Activated naive CD8-positive, alpha-beta T cell treated with anti-CD3 and anti-CD28 coated beads for 36 hours (primary cell): ENCODE results near the gene RPS6KC1. TPM values are rescaled to one million over a fixed set of nuclear protein-coding genes. Genes with fewer than 3 reads are reported as not detected.
A peak's percentile ranks its signal among the peaks of the same experiment; 100 is the strongest.
"Not testable (repeated sequence)": the region's sequence is repeated elsewhere in the genome, so short reads cannot be mapped to it uniquely, and the experiment has no call there.

Source experiments
- DNase-seq: peaks from one replicate; pipeline ENCODE4 v3.0.0; 2021
- H3K27ac Mint-ChIP-seq: one replicate; pipeline ENCODE4 v1.8.0; 2022; ENCODE audit warnings: mild to moderate bottlenecking, moderate library complexity, mixed read lengths
- H3K27me3 Mint-ChIP-seq: one replicate; pipeline ENCODE4 v1.8.0; 2022; ENCODE audit warnings: mild to moderate bottlenecking, mixed read lengths
- H3K36me3 Mint-ChIP-seq: one replicate; pipeline ENCODE4 v1.8.0; 2021; ENCODE audit warnings: mild to moderate bottlenecking, mixed read lengths
- H3K4me1 Mint-ChIP-seq: one replicate; pipeline ENCODE4 v1.8.0; 2021; ENCODE audit warnings: mixed read lengths
- H3K4me3 Mint-ChIP-seq: one replicate; pipeline ENCODE4 v1.8.0; 2022; ENCODE audit warnings: mild to moderate bottlenecking, moderate library complexity, mixed read lengths
- H3K9me3 Mint-ChIP-seq: one replicate; pipeline ENCODE4 v1.8.0; 2022; ENCODE audit warnings: mixed read lengths
- total RNA-seq, 2 experiments: library from RNA; stranded (reverse); gene quantifications; one replicate each; pipeline ENCODE4 v1.2.3, GENCODE V29; 2021

Gene RPS6KC1, protein sequence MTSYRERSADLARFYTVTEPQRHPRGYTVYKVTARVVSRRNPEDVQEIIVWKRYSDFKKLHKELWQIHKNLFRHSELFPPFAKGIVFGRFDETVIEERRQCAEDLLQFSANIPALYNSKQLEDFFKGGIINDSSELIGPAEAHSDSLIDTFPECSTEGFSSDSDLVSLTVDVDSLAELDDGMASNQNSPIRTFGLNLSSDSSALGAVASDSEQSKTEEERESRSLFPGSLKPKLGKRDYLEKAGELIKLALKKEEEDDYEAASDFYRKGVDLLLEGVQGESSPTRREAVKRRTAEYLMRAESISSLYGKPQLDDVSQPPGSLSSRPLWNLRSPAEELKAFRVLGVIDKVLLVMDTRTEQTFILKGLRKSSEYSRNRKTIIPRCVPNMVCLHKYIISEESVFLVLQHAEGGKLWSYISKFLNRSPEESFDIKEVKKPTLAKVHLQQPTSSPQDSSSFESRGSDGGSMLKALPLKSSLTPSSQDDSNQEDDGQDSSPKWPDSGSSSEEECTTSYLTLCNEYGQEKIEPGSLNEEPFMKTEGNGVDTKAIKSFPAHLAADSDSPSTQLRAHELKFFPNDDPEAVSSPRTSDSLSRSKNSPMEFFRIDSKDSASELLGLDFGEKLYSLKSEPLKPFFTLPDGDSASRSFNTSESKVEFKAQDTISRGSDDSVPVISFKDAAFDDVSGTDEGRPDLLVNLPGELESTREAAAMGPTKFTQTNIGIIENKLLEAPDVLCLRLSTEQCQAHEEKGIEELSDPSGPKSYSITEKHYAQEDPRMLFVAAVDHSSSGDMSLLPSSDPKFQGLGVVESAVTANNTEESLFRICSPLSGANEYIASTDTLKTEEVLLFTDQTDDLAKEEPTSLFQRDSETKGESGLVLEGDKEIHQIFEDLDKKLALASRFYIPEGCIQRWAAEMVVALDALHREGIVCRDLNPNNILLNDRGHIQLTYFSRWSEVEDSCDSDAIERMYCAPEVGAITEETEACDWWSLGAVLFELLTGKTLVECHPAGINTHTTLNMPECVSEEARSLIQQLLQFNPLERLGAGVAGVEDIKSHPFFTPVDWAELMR
- total RNA-seq: 1 to 10 TPM; 5.3 to 6.0 TPM

DNA sequence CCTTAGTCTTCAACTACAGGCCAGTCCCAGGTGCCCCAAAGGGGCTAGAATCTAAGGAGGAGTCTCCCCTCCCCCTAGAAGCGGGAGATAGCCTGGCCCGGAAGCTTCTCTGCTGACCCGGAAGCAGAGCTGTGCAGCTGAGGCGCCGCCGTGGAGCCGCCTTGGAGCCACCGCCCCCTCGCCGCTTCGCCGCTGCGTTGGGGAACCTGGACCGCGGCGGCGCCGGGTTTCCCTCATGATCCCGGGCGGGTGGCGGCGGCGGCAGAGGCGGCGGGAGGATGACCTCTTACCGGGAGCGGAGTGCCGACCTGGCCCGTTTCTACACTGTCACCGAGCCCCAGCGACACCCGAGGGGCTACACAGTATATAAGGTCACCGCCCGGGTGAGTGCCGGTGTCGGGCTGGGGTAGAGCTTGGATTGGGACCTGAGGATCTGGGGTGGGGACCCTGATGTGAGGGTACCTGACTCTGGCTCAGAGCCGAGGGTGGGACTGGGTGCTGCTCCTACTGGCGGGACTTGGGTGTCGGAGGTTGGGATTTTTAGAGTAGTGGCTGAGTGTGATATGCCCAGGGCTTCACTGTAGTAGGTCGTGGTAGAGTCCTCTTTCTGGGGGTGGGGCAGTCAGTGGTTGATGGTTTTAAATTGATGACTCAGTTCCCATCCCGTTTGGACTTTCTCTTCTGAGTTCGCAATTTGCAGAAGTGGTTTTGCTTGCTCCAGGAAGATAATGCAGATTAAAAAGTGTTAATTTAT, at the start of gene RPS6KC1:
RPS6KC1 (plus strand) TSS at position 115 of the 754 bp plus-strand sequence; CDS start at position 279, 164 bp downstream.
- Mint-ChIP-seq H3K4me1 (peaks cover 24% of the 10 kb centered on the region), H3K27ac (peak within 1 kb of the TSS; percentile 94), H3K36me3 (peaks cover 14% of the 10 kb centered on the region), H3K4me3 (peak within 1 kb of the TSS; percentile 97), H3K9me3 (peaks cover 8% of the 10 kb centered on the region), H3K27me3 (peaks cover 19% of the 10 kb centered on the region)
- peak; percentile 86 for DNase-seq

DNA sequence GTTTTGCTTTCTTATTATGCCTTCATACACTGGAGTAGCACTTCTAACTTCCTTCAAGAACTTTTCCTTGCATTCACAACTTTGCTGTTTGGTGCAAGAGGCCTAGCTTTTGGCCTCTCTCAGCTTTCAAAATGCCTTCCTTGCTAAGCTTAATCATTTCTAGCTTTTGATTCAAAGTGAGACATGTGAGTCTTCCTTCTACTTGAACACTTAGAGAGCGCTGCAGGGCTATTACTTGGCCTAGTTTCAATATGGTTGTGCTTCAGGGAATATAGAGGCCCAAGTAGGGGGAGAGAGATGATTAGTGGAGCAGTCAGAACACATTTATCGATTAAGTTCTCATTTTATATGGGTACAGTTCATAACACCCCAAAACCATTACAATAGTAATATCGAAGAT, 47.8 kb upstream of the RPS6KC1 start:
- no peaks in the 10 kb centered on the region for H3K9me3 Mint-ChIP-seq
- DNase-seq: no peak
- no peaks in the 10 kb centered on the region for H3K27me3 Mint-ChIP-seq
- H3K4me1 Mint-ChIP-seq: peaks cover 8% of the 10 kb centered on the region
- peaks cover 7% of the 10 kb centered on the region for H3K36me3 Mint-ChIP-seq
- H3K4me3 Mint-ChIP-seq: no peak overlapping the region
- H3K27ac Mint-ChIP-seq: peak overlapping the region; percentile 39

DNA sequence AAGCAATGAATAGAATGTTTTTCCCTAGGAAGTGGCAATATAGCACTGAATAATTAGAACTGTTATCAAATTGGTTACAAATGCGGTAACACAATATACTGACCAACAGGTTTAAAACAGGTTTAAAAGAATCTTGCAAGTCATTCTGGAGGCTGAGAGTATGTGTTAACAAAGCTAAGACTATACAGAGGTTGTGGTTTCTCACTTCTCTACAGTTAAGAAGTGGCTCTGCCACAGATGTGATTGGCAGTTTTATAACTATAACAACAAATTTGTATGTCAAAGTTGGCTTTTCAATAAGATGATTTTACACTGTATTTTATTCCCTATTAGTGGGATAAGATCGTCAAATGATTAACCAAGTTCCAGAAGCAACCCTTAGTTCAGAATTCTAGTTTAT, 42.5 kb upstream of the RPS6KC1 start:
- H3K36me3 Mint-ChIP-seq: peaks cover 19% of the 10 kb centered on the region
- DNase-seq: no peak
- peaks cover 24% of the 10 kb centered on the region for H3K4me1 Mint-ChIP-seq
- H3K4me3 Mint-ChIP-seq: no peak overlapping the region
- H3K27me3 Mint-ChIP-seq: no peaks in the 10 kb centered on the region
- no peak overlapping the region for H3K27ac Mint-ChIP-seq
- no peaks in the 10 kb centered on the region for H3K9me3 Mint-ChIP-seq

DNA sequence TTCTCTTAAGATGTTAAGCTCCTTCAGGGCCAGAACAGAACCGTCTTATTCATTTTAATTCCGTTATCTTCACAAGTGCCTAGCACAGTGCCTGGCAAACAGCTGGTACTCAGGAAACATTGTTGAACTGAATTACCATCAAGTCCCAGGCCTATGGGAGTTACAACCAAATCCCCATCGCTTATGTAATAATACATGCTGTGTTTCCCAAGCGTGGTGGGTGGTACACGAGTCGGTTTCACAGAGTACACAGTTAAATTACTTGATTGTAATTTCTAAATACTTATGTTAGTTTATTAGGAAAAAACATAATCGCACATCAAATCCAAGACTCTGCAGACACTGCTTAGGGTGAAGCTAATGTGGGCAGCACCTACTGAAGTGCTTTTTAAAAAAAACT, 36.4 kb upstream of the RPS6KC1 start:
- peak overlapping the region; percentile 100 for H3K4me3 Mint-ChIP-seq
- peaks cover 15% of the 10 kb centered on the region for H3K36me3 Mint-ChIP-seq
- H3K4me1 Mint-ChIP-seq: peaks cover 25% of the 10 kb centered on the region
- peak overlapping the region; percentile 99 for H3K27ac Mint-ChIP-seq
- no peak for DNase-seq
- no peaks in the 10 kb centered on the region for H3K9me3 Mint-ChIP-seq
- H3K27me3 Mint-ChIP-seq: no peaks in the 10 kb centered on the region

DNA sequence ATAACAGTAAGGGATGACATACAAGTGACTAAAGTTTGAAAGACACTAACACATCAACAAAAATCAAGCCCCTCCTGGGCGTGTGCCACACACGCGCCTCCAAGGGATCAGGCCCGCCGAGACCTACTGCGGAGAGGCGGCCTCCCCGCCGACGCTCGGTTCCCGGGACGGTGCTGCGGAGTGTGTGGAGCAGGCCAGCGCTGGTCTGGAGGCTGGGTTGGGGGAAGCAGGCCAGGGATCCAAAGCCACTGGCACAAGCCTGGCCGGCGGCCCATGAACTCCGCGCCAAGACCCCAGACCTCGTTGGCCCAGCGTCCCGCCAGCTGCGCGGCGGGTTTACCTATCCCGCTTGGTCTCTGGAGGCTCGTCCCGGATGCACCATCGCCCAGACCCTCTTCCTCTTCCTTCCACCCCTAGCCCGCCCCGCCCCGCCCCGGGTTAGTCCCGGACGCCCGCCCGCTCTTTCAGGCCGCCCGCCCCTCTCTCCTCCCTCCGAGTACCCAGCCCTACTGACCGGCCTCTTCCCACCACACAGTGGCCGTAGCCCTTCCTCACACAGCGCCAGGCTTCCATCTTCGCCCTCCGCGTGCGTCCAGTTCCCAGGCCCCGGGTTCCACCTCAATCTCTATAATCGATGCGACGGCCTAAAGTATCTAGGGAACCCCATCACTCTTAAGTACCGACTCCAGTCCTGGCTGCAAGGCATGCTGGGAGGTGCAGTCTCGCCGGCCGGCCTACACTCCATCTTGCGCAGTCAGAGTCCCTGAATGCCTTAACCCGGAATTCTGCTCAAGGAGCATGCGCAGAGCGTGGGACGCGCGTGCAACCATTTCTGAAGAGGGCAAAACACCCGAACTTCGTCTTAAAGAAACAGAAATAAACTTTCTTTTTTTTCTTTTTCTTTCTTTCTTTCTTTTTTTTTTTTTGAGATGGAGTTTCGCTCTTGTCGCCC, 35.7 kb upstream of the RPS6KC1 start, which contains the start of gene ANGEL2:
ANGEL2 (minus strand) TSS at position 769 of the 952 bp plus-strand sequence; CDS start at position 573, 196 bp downstream.
- Mint-ChIP-seq H3K27me3 (no peaks in the 10 kb centered on the region), H3K4me3 (peak within 1 kb of the TSS; percentile 100), H3K4me1 (peaks cover 25% of the 10 kb centered on the region), H3K9me3 (no peaks in the 10 kb centered on the region), H3K27ac (peak within 1 kb of the TSS; percentile 99), H3K36me3 (peaks cover 15% of the 10 kb centered on the region)
- DNase-seq: peak; percentile 94

DNA sequence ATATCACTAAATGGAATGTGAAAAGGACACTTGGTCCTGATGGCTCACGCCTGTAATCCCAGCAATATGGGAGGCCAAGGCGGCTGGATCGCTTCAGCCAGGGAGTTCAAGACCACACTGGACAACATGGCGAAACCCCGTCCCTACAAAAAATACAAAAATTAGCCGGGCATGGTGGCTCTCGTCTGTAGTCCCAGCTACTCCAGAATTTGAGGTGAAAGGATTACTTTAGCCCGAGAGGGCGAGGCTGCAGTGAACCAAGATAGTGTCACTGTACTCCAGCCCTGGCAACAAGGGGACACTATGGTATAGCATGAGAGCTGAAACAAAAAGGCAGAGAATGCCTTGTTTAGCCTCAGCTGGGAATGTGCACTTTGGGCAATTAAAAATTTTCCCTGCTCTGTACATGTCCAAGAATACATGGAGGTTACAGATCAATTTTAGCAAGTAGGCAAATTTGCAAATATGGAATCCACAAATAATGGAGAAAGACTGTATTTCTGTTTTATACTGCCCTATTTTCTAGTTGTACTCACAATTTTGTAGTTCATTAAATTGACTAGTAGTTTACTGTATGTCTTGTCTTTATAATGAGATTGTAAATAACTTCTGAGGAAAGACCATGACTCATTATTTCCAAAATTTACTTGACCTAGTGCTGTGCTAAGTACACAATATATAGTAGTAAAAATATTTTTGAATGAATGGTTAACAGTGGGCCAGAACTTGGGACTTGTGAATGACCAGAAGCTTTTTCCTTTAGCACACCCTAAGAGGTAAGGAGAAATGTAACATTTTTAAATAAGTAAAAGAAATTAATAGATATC, 33.4 kb upstream of the RPS6KC1 start:
- Mint-ChIP-seq H3K27ac (no peak overlapping the region), H3K27me3 (no peaks in the 10 kb centered on the region), H3K9me3 (no peaks in the 10 kb centered on the region), H3K4me3 (no peak overlapping the region), H3K4me1 (peaks cover 16% of the 10 kb centered on the region), H3K36me3 (peaks cover 2% of the 10 kb centered on the region)
- DNase-seq: no peak

DNA sequence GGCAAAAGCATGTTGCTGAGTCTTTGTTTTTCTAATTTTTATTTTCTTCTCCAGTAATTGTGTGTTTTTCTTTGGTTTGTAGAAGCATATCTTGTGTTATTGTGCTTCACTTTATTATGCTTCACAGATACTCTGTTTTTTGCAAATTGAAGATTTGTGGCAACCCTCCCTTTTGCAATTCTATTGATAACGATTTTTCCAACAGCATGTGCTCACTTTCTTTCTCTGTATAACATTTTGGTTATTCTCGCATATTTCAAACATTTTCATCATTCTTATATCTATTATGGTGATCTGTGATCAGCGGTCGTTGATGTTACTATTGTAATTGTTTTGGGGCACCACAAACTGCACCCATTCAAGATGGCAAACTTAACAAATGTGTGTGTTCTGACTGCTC, 31.6 kb upstream of the RPS6KC1 start:
- Mint-ChIP-seq H3K36me3 (no peaks in the 10 kb centered on the region), H3K4me1 (peaks cover 3% of the 10 kb centered on the region), H3K27me3 (peaks cover 7% of the 10 kb centered on the region), H3K27ac (no peak overlapping the region), H3K4me3 (no peak overlapping the region), H3K9me3 (no peaks in the 10 kb centered on the region)
- DNase-seq: no peak

DNA sequence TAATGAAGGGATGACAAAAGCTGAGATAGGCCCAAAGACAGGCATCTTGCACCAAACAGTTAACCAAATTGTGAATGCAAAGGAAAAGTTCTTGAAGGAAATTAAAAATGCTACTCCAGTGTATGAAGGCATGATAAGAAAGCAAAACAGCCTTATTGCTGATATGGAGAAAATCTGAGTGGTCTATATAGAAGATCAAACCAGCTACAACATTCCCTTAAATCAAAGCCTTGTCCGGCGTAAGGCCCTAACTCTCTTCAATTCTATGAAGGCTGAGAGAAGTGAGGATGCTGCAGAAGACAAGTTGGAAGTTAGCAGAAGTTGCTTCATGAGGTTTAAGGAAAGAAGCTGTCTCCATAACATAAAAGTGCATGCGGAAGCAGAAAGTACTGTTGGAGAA, 31.0 kb upstream of the RPS6KC1 start:
- no peaks in the 10 kb centered on the region for H3K9me3 Mint-ChIP-seq

DNA sequence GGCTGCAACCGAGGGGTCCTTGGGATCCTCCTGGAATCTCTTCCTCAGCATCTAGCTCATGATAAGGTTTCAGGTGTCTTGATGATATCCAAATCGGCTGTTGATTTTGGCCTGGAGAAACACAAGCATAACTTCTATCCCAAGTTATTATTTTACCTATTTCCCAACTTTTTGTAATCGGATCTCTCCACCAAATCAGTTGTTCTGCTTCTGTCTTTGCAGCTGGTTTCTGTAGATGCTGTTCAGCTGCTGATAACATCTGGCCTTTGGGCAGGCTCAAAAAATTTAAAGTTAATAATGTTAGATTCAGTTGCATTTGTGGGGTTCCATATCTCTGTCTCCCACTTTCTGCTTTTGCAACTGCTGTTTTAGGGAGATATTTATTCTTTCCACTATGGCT, 24.0 kb upstream of the RPS6KC1 start:
- H3K4me1 Mint-ChIP-seq, H3K36me3 Mint-ChIP-seq, H3K27ac Mint-ChIP-seq, H3K9me3 Mint-ChIP-seq, DNase-seq, H3K4me3 Mint-ChIP-seq: not testable (repeated sequence)
- peaks cover 53% of the 10 kb centered on the region for H3K27me3 Mint-ChIP-seq

More for the DNA sequence above, 31.0 kb upstream of the RPS6KC1 start:
- Mint-ChIP-seq H3K27ac (no peak overlapping the region), H3K27me3 (peaks cover 9% of the 10 kb centered on the region), H3K36me3 (no peaks in the 10 kb centered on the region), H3K4me1 (peaks cover 2% of the 10 kb centered on the region), H3K4me3 (no peak overlapping the region)
- no peak for DNase-seq

DNA sequence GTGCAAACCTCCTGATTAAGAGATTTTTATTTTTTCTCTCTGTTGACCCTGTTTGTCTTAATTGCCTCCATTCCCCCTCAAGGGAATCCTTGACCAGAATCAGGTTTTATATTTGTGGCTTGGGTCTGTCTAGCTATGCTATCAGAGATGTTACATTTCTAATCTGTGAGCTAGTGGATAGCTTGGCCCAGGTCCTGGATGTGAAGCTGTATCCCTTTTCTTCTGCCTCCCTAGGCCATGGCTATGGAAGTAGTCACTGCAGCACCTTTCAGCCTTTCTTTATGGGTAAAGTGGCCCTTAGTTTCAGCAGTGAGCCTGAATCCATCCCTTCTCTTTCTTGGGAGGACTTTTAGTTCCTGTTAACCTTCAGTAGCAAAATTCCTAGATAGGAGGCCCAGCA, 18.4 kb upstream of the RPS6KC1 start:
- H3K27ac Mint-ChIP-seq: no peak overlapping the region
- DNase-seq: no peak
- no peaks in the 10 kb centered on the region for H3K4me1 Mint-ChIP-seq
- no peaks in the 10 kb centered on the region for H3K9me3 Mint-ChIP-seq
- no peak overlapping the region for H3K4me3 Mint-ChIP-seq
- no peaks in the 10 kb centered on the region for H3K36me3 Mint-ChIP-seq
- H3K27me3 Mint-ChIP-seq: peaks cover 67% of the 10 kb centered on the region

DNA sequence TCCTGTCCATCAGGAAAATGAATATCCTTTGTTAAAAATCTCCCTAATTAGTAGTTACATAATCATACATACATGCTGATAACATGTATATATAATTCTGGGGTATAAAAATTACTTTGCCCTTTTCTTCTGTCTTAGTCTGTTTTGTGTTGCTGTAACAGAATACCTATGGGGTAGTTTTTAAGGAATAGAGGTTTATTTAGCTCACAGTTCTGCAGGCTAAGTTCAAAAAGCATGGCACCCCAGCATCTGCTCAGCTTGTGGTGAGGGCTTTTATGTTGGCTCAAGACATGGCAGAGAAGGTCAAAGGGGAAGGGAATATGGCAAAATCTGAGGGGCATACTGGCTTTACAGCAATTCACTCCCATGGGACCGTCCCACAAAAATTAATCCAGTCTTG, 16.3 kb upstream of the RPS6KC1 start:
- Mint-ChIP-seq H3K27me3 (peaks cover 59% of the 10 kb centered on the region), H3K4me1 (no peaks in the 10 kb centered on the region), H3K4me3 (no peak overlapping the region), H3K27ac (no peak overlapping the region), H3K36me3 (no peaks in the 10 kb centered on the region), H3K9me3 (no peaks in the 10 kb centered on the region)
- no peak for DNase-seq

DNA sequence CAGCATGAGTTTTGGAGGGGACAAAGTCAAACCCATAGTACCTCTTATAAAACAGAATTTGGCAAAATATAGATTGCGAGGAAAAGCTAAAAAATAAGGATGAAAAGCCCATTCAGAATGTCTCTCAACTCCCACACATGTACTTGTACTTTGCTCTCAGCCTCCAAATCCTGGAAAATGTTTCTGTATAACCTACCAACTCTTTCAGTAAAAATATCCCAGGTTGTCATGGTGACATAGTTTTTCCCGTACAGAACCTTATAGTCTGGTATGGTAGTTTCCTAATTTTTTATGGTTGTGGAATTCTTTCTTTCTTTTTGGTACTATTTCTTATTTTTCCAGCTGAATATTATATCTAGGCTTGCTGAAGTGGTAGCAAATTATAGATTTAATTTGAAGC, 15.5 kb upstream of the RPS6KC1 start:
- Mint-ChIP-seq H3K36me3 (no peaks in the 10 kb centered on the region), H3K27me3 (peaks cover 50% of the 10 kb centered on the region), H3K4me1 (no peaks in the 10 kb centered on the region), H3K4me3 (no peak overlapping the region), H3K27ac (no peak overlapping the region), H3K9me3 (no peaks in the 10 kb centered on the region)
- no peak for DNase-seq

DNA sequence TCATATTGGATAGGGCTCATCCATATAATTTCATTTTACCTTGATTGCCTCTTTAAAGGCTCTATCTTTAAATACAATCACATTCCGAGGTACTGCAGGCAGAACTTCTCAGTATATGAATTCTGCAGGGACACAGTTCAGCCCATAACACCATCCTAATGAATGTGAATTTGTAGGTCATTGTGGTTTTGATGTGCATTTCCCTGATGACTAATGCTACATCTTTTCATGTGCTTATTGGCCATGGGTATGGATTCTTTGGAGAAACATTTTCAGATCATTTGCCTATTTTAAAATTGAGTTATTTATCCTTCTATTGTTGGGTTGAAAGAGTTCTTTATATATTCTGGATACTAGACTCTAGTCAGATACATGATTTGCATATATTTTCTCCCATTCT, 9.6 kb upstream of the RPS6KC1 start:
- Mint-ChIP-seq H3K27me3 (peaks cover 17% of the 10 kb centered on the region), H3K9me3 (no peaks in the 10 kb centered on the region), H3K4me1 (peaks cover 6% of the 10 kb centered on the region), H3K36me3 (no peaks in the 10 kb centered on the region), H3K27ac (no peak overlapping the region), H3K4me3 (no peak overlapping the region)
- DNase-seq: no peak
